ENCODE results near the gene IDE. TPM values are rescaled to one million over a fixed set of nuclear protein-coding genes. Genes with fewer than 3 reads are reported as not detected.

IDE gene
- total RNA-seq, 4 donors from 2014 or later, result 27.7 to 47.3 (median 41.2) TPM

- Histone ChIP-seq H3K4me3 (no peak overlapping the region), H3K36me3 (peaks cover 0 to 95% of the 10 kb centered on the region in 2 donors), H3K27me3 (no peaks in the 10 kb centered on the region), H3K9me3 (no peaks in the 10 kb centered on the region), H3K4me1 (no peaks in the 10 kb centered on the region), H3K27ac (no peak overlapping the region)
- TF ChIP-seq, protein P1, sequence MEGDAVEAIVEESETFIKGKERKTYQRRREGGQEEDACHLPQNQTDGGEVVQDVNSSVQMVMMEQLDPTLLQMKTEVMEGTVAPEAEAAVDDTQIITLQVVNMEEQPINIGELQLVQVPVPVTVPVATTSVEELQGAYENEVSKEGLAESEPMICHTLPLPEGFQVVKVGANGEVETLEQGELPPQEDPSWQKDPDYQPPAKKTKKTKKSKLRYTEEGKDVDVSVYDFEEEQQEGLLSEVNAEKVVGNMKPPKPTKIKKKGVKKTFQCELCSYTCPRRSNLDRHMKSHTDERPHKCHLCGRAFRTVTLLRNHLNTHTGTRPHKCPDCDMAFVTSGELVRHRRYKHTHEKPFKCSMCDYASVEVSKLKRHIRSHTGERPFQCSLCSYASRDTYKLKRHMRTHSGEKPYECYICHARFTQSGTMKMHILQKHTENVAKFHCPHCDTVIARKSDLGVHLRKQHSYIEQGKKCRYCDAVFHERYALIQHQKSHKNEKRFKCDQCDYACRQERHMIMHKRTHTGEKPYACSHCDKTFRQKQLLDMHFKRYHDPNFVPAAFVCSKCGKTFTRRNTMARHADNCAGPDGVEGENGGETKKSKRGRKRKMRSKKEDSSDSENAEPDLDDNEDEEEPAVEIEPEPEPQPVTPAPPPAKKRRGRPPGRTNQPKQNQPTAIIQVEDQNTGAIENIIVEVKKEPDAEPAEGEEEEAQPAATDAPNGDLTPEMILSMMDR (IDR thresholded peaks at IDR 0.05), result no peak
- TF ChIP-seq EP300 (IDR thresholded peaks at IDR 0.05), result no peak
- TF ChIP-seq POLR2A (IDR thresholded peaks at IDR 0.05), result no peak
- no peak for TF ChIP-seq POLR2AphosphoS5 (IDR thresholded peaks at IDR 0.05)
- no peak for ATAC-seq
- 85 to 87% methylated on average over 5 of the region's 5 CpGs for WGBS, 2 donors (ENCODE audit: low coverage in 1 of 2)
Observed at GRCh38 chr10:92502296-92502808, 71.5 kb downstream of the IDE start.

- 86 to 100% methylated on average over 1 of the region's 1 CpG for WGBS, 2 donors (ENCODE audit: low coverage in 1 of 2)
- no peak for ATAC-seq
- TF ChIP-seq POLR2A (IDR thresholded peaks at IDR 0.05), result no peak
- TF ChIP-seq EP300 (IDR thresholded peaks at IDR 0.05), result no peak
- TF ChIP-seq, protein P1 (IDR thresholded peaks at IDR 0.05), result no peak
- no peak for TF ChIP-seq POLR2AphosphoS5 (IDR thresholded peaks at IDR 0.05)
- Histone ChIP-seq H3K4me3 (no peak overlapping the region), H3K4me1 (no peaks in the 10 kb centered on the region), H3K27me3 (no peaks in the 10 kb centered on the region), H3K27ac (no peak overlapping the region), H3K36me3 (peaks cover 0 to 78% of the 10 kb centered on the region in 2 donors), H3K9me3 (no peaks in the 10 kb centered on the region)
Observed at GRCh38 chr10:92493362-92493761, 80.5 kb downstream of the IDE start.

DNA sequence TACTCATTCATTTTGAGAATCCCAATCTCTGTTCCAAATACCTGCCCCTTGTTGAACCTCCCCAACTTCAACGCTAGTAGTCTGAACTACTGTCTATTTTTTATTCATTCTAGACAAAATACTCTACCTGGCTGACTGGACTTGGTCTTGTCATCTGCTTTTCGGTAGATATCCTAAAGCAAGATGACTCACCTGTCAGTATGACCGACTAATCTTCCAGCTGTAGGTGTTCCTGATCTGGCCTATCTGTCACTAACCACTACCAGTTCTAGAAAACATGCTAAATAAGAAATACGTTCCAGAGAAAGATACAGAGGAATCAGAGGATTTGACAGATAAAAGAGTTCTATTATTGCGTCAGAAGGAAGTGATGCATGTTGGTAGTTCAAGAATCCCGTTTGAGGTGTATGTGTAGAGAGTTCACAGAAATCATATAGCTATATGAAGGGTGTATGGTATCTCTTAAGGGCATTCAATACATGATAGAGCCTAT, 81.1 kb downstream of the IDE start:
- H3K27ac ChIP-seq, result no peak overlapping the region
- 89 to 98% methylated on average over 6 of the region's 6 CpGs for WGBS, 2 donors (ENCODE audit: low coverage in 1 of 2)
- TF ChIP-seq, protein P1 (IDR thresholded peaks at IDR 0.05), result no peak
- TF ChIP-seq POLR2A (IDR thresholded peaks at IDR 0.05) (no peak), EP300 (IDR thresholded peaks at IDR 0.05) (no peak), POLR2AphosphoS5 (IDR thresholded peaks at IDR 0.05) (no peak)
- no peak overlapping the region for H3K4me3 ChIP-seq
- no peaks in the 10 kb centered on the region for H3K9me3 ChIP-seq
- no peaks in the 10 kb centered on the region for H3K4me1 ChIP-seq
- no peak for ATAC-seq
- no peaks in the 10 kb centered on the region for H3K27me3 ChIP-seq
- peaks cover 0 to 78% of the 10 kb centered on the region in 2 donors for H3K36me3 ChIP-seq

- TF ChIP-seq POLR2A (IDR thresholded peaks at IDR 0.05) (no peak), POLR2AphosphoS5 (IDR thresholded peaks at IDR 0.05) (no peak), EP300 (IDR thresholded peaks at IDR 0.05) (no peak)
- TF ChIP-seq, protein P1 (IDR thresholded peaks at IDR 0.05), result no peak
- no peaks in the 10 kb centered on the region for H3K9me3 ChIP-seq
- ATAC-seq, result no peak
- H3K27ac ChIP-seq, result no peak overlapping the region
- 80 to 96% methylated on average over 1 to 2 of the region's 2 CpGs for WGBS, 2 donors (ENCODE audit: low coverage in 1 of 2)
- no peaks in the 10 kb centered on the region for H3K4me1 ChIP-seq
- H3K27me3 ChIP-seq, result no peaks in the 10 kb centered on the region
- H3K36me3 ChIP-seq, result peaks cover 0 to 87% of the 10 kb centered on the region in 2 donors
- H3K4me3 ChIP-seq, result no peak overlapping the region
Observed at GRCh38 chr10:92490387-92490786, 83.5 kb downstream of the IDE start.

DNA sequence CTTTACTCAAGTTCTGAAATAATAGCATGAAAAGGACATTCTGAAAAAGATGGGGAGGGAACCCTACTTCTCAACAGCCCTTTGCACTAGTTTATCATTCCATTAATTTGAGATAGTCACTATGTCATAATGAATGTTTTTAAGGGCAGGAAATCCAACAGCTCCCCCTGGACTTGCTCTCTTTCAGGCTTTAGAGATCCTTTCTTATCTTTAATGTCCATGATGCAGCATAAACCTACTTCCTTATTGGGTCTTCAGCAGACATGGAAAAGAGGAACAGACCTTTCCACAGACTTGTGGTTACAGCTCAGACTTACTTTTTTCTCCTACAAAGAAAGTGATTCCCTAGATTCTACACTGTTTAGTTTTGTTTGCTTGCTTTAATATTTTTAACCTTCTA, 87.3 kb downstream of the IDE start:
- TF ChIP-seq, protein P1 (IDR thresholded peaks at IDR 0.05), result no peak
- TF ChIP-seq POLR2A (IDR thresholded peaks at IDR 0.05), result no peak
- no peak for TF ChIP-seq POLR2AphosphoS5 (IDR thresholded peaks at IDR 0.05)
- TF ChIP-seq EP300 (IDR thresholded peaks at IDR 0.05), result no peak
- Histone ChIP-seq H3K4me1 (no peaks in the 10 kb centered on the region), H3K27me3 (no peaks in the 10 kb centered on the region), H3K4me3 (no peak overlapping the region), H3K9me3 (no peaks in the 10 kb centered on the region), H3K27ac (no peak overlapping the region), H3K36me3 (peaks cover 0 to 95% of the 10 kb centered on the region in 2 donors)
- ATAC-seq, result no peak

All from gastroesophageal sphincter (tissue), 4 donors.